ENCODE data around the gene ATP8B2.

Gene ATP8B2

GRCh38 chr1:154398678-154399077 is 73.4 kb downstream of the ATP8B2 start:
- DNase-seq (ENCODE audit: low read depth in 3 of 3), result no peak

GRCh38 chr1:154400381-154400801 is 75.1 kb downstream of the ATP8B2 start:
- no peak for DNase-seq (ENCODE audit: low read depth in 3 of 3)

All from stimulated activated CD4-positive, alpha-beta T cell treated with anti-CD3 and anti-CD28 coated beads, TNF-alpha, amount 100 ng/mL, for 24 hours (primary cell).